Fibroblast of the aortic adventitia (primary cell): ENCODE results near the gene BAHCC1. TPM values are rescaled to one million over a fixed set of nuclear protein-coding genes. Genes with fewer than 3 reads are reported as not detected.

Experiments used
- DNase-seq: peaks from one replicate; pipeline ENCODE4 v3.0.0-alpha.2; 2010; ENCODE audit warnings: low read depth
- H3K4me3 ChIP-seq: 2 replicates; pipeline ENCODE4 v1.5.1; 2011; ENCODE audit warnings: low read depth, mild to moderate bottlenecking, control low read depth, low read length, moderate library complexity
- CTCF ChIP-seq: IDR thresholded peaks from 2 replicates; pipeline ENCODE4 v1.5.1; 2011; ENCODE audit warnings: mild to moderate bottlenecking, low read length, control low read depth, inconsistent platforms; ENCODE audit not compliant: insufficient read depth
- total RNA-seq: library from RNA; depleted of rRNA; stranded (reverse); fragments of >200 nt; gene quantifications from 2 replicates; pipeline ENCODE4 v1.2.3, GENCODE V29; 2012; ENCODE audit warnings: low replicate concordance

The BAHCC1 gene
- total RNA-seq, 1 donor: 11.7 TPM

- TF ChIP-seq CTCF: no peak
- no peak for DNase-seq
- H3K4me3 ChIP-seq: no peak overlapping the region
These were observed 15.7 kb upstream of the BAHCC1 start for GRCh38 chr17:81379523-81379942.

- TF ChIP-seq CTCF: no peak
- no peak overlapping the region for H3K4me3 ChIP-seq
These were observed 15.1 kb upstream of the BAHCC1 start for GRCh38 chr17:81380131-81380530.

GRCh38 chr17:81380666-81381518, 14.4 kb upstream of the BAHCC1 start:
- DNase-seq: no peak
- H3K4me3 ChIP-seq: no peak overlapping the region
- no peak for TF ChIP-seq CTCF

More at GRCh38 chr17:81380131-81380530, 15.1 kb upstream of the BAHCC1 start:
- DNase-seq: no peak

GRCh38 chr17:81381632-81382577, 13.4 kb upstream of the BAHCC1 start:
- DNase-seq: no peak
- H3K4me3 ChIP-seq: no peak overlapping the region
- no peak for TF ChIP-seq CTCF

- no peak for TF ChIP-seq CTCF
- no peak for DNase-seq
These were observed 12.4 kb upstream of the BAHCC1 start for GRCh38 chr17:81382851-81383250.

DNA sequence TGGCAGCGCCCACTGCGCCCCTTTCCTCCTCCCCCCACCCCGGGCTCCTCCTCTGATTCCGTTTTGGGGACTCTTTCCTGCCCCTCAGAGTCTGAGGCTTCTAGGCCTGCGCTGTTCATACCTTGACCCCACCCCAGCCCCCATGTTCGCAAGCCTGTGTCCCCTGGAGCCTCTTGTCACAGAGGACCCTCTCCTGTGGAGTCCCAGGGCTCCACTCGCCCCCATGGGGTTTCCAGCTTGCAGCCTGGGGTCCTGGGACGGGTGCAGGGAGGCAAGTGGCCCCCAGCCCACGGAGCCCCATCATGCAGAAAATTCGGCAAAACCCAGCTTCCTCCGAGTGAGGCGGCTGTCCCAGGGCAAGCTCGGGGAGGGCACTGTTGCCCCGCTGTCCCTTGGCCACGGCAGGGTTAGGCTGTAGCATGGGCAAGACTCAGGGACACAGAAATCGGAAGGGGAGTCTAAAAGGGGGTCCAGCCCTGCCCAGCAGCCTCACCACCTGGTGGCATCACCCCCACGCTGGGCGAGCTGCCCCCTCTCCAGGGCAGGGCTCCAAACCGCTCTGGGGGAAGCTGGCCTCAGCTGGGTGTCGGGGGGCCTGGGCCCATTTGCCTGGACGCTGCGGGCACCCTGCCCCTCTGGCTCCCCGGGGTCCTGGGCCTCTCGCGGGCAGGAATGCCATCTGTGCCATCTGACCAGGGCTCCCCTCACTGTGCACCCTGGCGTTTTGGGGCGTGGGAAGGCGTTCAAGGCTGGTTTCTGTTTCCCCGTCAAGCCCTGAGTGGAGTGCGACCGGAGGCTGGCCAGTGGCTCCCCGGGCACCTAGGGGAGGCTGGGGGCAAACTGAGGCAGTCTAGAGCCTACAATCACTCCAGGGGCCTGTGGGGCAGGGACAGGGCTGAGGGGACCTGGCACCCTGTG, 11.5 kb upstream of the BAHCC1 start:
- H3K4me3 ChIP-seq: no peak overlapping the region
- no peak for TF ChIP-seq CTCF
- DNase-seq: no peak

More at GRCh38 chr17:81382851-81383250, 12.4 kb upstream of the BAHCC1 start:
- H3K4me3 ChIP-seq: no peak overlapping the region
